Activated naive CD8-positive, alpha-beta T cell treated with anti-CD3 and anti-CD28 coated beads, Interleukin-2, amount 50 U/mL, for 24 hours (primary cell): ENCODE results near the gene TMEM125.

Source experiments
- ATAC-seq: fragments of 150-1000 bp; cut with Tn5 transposase; one replicate; pipeline ENCODE4 v1.10.0; 2021
- DNase-seq: peaks from one replicate; pipeline ENCODE4 v3.0.0; 2021
- H3K27ac Mint-ChIP-seq: one replicate; pipeline ENCODE4 v1.8.0; 2021; ENCODE audit warnings: mild to moderate bottlenecking, mixed read lengths
- H3K27me3 Mint-ChIP-seq: one replicate; pipeline ENCODE4 v1.8.0; 2021; ENCODE audit warnings: mixed read lengths
- H3K36me3 Mint-ChIP-seq: one replicate; pipeline ENCODE4 v1.8.0; 2021; ENCODE audit warnings: low read depth, mixed read lengths
- H3K4me1 Mint-ChIP-seq: one replicate; pipeline ENCODE4 v1.8.0; 2021; ENCODE audit warnings: mixed read lengths
- H3K4me3 Mint-ChIP-seq: one replicate; pipeline ENCODE4 v1.8.0; 2021; ENCODE audit warnings: mild to moderate bottlenecking, moderate library complexity, mixed read lengths
- H3K9me3 Mint-ChIP-seq: one replicate; pipeline ENCODE4 v1.8.0; 2021; ENCODE audit warnings: mixed read lengths

The TMEM125 gene

DNA sequence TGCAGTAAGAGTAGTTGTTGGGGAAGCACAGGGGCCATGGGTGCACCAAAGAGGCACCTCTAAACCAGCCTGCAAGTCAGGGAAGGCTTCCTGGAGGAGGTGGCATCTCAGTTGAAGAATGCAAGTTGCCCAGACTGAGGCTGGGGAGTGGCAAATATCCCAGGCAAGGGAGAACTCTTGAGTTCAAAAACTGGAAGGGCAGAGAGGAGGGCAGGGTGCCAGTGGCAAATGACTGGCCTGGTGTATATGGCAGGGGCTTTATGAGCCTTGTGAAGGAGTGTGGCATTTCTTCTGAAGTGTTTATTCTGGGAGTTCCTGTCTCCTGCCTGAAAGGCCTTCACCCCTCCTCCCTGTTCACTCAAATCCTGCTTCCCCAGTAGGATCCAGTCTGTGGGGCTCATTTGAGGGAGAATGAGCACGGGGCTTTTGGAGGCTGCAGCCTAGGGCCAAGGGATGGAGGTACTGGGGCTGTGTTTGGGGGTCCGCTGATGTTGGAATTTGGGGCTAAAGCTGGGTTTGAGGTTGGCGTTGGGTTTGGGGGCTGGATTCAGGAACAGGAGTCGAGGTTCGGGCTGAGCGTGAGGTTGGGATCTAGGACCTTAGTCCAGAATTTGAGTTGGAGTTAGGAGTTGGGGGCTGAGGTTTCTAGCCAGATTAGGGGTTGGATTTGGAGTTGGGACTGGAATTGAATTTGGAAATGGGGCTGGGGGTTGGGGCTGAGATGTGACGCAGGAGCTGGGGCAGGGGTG, at the start of gene TMEM125:
TSS of gene TMEM125 (plus strand) at position 357 of the 749 bp plus-strand sequence. CDS start 2,740 bp downstream, outside the sequence.
- H3K9me3 Mint-ChIP-seq: peaks cover 5% of the 10 kb centered on the region
- no peak within 1 kb of the TSS for H3K27ac Mint-ChIP-seq
- ATAC-seq: no peak
- DNase-seq: no peak
- H3K36me3 Mint-ChIP-seq: peaks cover 3% of the 10 kb centered on the region
- H3K27me3 Mint-ChIP-seq: peaks cover 9% of the 10 kb centered on the region
- peaks cover 22% of the 10 kb centered on the region for H3K4me1 Mint-ChIP-seq
- peak within 1 kb of the TSS; percentile 34 for H3K4me3 Mint-ChIP-seq

- ATAC-seq: no peak
- Mint-ChIP-seq H3K27me3 (no peaks in the 10 kb centered on the region), H3K4me3 (no peak overlapping the region), H3K27ac (no peak overlapping the region), H3K36me3 (no peaks in the 10 kb centered on the region), H3K4me1 (peaks cover 7% of the 10 kb centered on the region), H3K9me3 (no peaks in the 10 kb centered on the region)
- DNase-seq: no peak
Measured at GRCh38 chr1:43220905-43221778, 48.6 kb upstream of the TMEM125 start.

DNA sequence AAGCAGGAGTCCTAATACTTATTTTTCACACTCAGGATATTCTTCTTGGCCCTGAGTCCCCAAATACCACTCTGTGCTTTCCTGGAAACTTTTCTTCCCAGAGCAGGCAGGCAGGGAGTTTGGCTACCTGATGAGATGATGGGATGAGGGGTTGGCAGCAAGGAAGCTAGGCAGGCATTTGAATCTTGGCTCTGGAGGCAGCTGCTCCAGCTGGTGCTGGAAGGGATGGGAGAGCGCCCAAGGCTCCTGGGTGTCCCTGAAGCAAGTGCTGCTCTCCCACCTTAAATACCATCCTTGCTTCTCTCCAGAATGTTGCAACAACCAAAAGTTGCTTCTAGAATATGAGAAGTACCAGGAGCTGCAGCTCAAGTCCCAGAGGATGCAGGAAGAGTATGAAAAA, 48.0 kb upstream of the TMEM125 start:
- Mint-ChIP-seq H3K27me3 (no peaks in the 10 kb centered on the region), H3K9me3 (no peaks in the 10 kb centered on the region), H3K4me1 (peaks cover 7% of the 10 kb centered on the region), H3K27ac (no peak overlapping the region), H3K4me3 (no peak overlapping the region), H3K36me3 (no peaks in the 10 kb centered on the region)
- no peak for ATAC-seq
- DNase-seq: no peak

DNA sequence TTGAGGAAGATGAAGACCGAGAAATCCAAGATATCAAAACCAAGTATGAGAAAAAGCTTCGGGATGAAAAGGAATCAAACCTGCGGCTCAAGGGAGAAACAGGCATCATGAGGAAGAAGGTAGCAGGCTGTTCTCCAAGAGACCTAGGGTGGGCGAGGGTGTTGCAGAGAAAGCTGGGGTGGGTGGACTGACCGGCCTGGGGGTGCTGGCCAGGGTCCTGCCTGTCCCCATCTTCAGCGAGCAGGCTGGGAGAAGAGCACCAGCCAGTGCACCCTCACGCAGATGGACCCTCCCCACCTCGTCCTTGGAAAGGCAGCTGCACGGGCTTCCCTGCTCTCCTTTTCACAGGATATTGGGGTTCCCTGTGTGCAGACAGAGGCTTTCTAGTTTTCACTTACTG, 46.9 kb upstream of the TMEM125 start:
- Mint-ChIP-seq H3K4me3 (no peak overlapping the region), H3K36me3 (no peaks in the 10 kb centered on the region), H3K27ac (no peak overlapping the region), H3K4me1 (peaks cover 7% of the 10 kb centered on the region), H3K27me3 (no peaks in the 10 kb centered on the region), H3K9me3 (no peaks in the 10 kb centered on the region)
- ATAC-seq: no peak
- DNase-seq: no peak

DNA sequence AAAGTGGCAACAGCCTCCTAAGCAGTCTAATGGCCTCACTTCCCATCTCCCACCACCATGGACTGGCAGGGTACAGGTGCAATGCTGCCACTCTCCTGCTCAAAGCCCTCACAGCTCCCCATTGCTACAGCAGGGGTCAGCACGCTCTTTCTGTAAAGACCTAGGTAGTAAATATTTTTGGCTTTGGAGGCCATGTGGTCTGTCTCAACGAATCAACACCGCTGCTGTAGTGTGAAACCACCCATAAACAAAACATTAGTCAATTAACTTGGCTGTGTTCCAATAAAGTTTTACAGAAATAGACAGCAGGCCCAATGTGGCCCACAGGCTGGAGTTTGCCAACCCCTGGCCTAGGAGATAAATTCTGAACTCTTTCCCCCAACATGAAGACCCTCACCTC, 44.6 kb upstream of the TMEM125 start:
- H3K9me3 Mint-ChIP-seq: no peaks in the 10 kb centered on the region
- H3K36me3 Mint-ChIP-seq: no peaks in the 10 kb centered on the region
- DNase-seq (no peak), ATAC-seq (no peak)
- no peaks in the 10 kb centered on the region for H3K27me3 Mint-ChIP-seq
- H3K4me1 Mint-ChIP-seq: peaks cover 7% of the 10 kb centered on the region
- no peak overlapping the region for H3K27ac Mint-ChIP-seq
- no peak overlapping the region for H3K4me3 Mint-ChIP-seq

DNA sequence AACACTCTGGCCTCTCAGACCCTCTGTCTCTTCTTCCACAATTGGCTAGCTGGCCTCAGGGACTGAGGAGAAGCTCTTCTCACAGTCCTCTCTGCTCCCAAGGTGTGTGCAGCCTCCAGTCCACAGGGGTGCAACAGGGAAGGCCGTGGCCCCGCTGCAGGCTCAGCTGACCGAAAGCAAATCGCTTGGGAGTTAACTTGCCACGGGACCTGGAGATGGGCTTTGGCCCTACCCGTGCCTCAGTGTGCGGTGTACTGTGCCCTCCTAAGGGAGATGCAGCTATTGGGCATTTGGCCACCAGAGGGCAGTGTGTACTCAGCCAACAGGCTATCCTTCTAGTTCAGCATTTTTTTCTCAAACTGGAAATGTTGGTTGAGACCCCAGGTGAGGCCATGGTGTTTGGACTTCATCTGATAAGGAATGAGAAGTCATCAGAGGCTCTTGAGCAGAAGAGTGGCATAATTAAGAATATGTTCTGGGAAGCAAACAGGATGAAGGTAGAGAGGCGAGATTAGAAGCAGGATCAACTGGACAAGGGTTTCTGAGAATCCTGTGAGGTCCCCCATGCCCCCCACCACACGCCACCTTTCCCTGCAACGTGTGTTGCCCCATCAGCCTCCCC, 42.5 kb upstream of the TMEM125 start:
- H3K36me3 Mint-ChIP-seq: no peaks in the 10 kb centered on the region
- no peaks in the 10 kb centered on the region for H3K9me3 Mint-ChIP-seq
- H3K27ac Mint-ChIP-seq: no peak overlapping the region
- DNase-seq (peak; percentile 86), ATAC-seq (peak; percentile 91)
- H3K4me1 Mint-ChIP-seq: no peaks in the 10 kb centered on the region
- H3K27me3 Mint-ChIP-seq: no peaks in the 10 kb centered on the region
- H3K4me3 Mint-ChIP-seq: no peak overlapping the region

DNA sequence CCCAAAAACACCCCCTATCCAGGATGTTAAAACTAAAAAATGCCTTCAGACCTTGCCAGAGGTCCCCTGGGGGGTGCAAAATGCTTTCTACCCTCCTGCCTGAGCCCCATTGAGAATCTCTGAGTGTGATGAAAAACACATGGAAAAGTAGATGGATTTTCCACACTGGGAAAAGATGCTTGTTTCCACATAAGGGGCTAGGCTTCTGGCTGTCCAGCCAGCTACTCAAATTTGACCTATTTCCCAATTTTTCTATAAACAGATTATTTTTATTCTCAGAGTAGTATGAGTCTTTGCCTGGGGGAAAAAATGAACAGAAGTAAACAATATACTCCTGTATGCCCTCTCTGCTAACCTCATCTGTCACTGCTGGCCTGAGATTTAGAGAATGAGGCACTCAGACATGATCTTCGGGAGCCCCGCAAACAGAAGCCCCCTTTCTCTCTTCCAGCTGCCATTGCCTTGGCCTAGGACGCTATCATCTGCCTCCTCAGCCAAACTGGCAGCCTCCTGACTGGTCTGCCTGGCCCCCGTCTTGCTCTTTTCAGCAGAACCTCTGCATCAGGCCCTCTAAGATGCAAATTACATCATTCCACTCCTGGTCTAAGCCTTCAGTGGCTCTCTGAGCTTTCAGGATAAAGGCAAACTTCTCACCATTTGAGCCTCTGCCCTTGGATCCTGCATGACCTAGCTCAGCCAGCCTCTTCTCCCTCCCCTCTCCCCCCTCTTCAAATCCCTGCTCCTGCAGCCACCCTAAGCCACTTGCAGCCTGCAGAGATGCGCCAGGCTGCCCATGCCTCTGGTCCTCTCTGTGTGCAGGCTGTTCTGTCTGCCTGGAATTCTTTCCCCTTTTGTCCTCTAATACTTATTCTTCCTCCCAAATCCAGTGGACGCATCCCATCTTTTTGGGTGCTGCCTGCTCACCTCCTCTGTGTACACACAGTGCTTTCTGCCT, 39.7 kb upstream of the TMEM125 start:
- Mint-ChIP-seq H3K27me3 (no peaks in the 10 kb centered on the region), H3K4me3 (no peak overlapping the region), H3K36me3 (no peaks in the 10 kb centered on the region), H3K4me1 (no peaks in the 10 kb centered on the region), H3K9me3 (no peaks in the 10 kb centered on the region), H3K27ac (no peak overlapping the region)
- no peak for ATAC-seq
- DNase-seq: no peak

DNA sequence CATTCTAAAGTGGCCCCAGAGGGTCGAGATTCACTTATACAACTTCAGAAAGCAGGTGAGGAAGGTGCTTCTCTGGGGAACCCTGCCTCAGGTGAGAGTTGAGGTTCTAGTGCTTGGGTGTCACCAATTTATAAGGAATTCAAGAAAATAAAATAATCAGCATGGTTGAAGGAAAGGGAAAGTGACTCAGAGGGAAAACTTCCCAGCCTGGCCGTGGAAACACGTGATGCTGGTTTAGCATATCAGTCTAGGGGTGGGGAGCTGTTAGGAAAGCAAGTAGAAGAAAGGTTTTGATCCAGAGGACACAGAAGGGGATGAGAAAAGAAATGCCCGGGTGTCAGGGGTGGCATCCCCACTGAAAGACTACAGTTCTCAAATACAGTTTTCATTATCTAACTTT, 37.7 kb upstream of the TMEM125 start:
- H3K27me3 Mint-ChIP-seq: no peaks in the 10 kb centered on the region
- DNase-seq: no peak

GRCh38 chr1:43232482-43232881, 37.3 kb upstream of the TMEM125 start:
- Mint-ChIP-seq H3K27ac (no peak overlapping the region), H3K4me3 (no peak overlapping the region), H3K27me3 (no peaks in the 10 kb centered on the region), H3K36me3 (no peaks in the 10 kb centered on the region), H3K4me1 (no peaks in the 10 kb centered on the region), H3K9me3 (no peaks in the 10 kb centered on the region)
- DNase-seq (no peak), ATAC-seq (no peak)

More for the DNA sequence above, 37.7 kb upstream of the TMEM125 start:
- ATAC-seq: no peak
- no peaks in the 10 kb centered on the region for H3K36me3 Mint-ChIP-seq
- no peak overlapping the region for H3K27ac Mint-ChIP-seq
- H3K4me3 Mint-ChIP-seq: no peak overlapping the region
- H3K9me3 Mint-ChIP-seq: no peaks in the 10 kb centered on the region
- H3K4me1 Mint-ChIP-seq: no peaks in the 10 kb centered on the region

DNA sequence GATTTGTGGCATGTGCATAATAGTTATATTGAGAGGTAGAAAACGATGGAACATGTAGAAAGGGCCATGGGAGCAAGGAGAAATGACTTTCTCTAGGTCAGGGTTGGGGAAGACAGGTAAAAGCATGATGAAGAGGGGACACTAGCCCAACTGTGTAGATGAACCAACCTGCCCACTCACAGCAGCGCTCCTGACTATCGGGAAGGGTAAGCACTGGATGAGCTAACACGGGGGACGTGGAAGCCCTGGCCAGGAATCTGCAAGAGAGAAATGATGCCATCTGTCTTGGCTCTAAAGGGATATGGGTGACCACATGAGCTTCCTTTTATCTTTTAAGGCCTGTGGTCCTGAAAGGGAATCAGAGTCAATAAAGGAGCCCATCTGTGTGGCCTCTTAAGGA, 36.2 kb upstream of the TMEM125 start:
- H3K4me3 Mint-ChIP-seq: no peak overlapping the region
- no peaks in the 10 kb centered on the region for H3K4me1 Mint-ChIP-seq
- H3K36me3 Mint-ChIP-seq: no peaks in the 10 kb centered on the region
- ATAC-seq: no peak
- H3K27ac Mint-ChIP-seq: no peak overlapping the region
- no peaks in the 10 kb centered on the region for H3K27me3 Mint-ChIP-seq
- no peaks in the 10 kb centered on the region for H3K9me3 Mint-ChIP-seq
- no peak for DNase-seq

DNA sequence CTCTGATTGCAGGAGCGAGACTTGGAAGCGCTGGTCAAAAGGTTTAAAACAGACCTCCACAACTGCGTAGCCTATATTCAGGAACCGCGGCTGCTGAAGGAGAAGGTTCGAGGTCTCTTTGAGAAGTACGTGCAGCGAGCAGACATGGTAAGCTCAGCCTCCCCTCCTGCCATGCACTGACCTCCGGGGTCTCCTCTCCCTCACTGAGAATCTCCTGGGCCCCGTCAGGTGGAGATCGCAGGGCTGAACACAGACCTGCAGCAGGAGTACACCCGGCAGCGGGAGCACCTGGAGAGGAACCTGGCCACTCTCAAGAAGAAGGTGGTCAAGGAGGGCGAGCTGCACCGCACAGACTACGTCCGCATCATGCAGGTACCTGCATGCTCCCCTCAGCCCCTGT, 35.5 kb upstream of the TMEM125 start:
- DNase-seq: no peak
- ATAC-seq: no peak
- H3K27ac Mint-ChIP-seq: no peak overlapping the region
- no peaks in the 10 kb centered on the region for H3K36me3 Mint-ChIP-seq
- H3K9me3 Mint-ChIP-seq: no peaks in the 10 kb centered on the region
- no peak overlapping the region for H3K4me3 Mint-ChIP-seq
- peaks cover 4% of the 10 kb centered on the region for H3K4me1 Mint-ChIP-seq
- peaks cover 2% of the 10 kb centered on the region for H3K27me3 Mint-ChIP-seq

DNA sequence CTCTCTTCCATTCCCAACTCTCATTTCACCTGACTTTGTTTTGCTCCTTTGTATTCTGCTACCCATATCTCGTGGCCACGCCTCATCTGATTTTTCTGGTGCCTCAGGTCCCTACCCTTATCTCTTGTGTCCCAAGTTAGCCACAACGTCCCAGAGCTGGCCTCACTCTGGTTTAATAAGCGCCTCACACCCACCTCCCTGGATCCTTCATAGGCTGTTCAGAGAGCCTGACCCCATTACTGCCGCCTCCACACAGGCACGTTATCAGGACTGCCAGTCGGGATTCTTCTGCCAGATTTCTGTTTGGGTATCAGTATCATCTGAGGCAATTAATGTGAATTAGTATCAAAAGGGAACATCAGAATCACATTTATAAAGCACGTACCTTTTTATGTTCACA, 34.7 kb upstream of the TMEM125 start:
- no peak for DNase-seq
- Mint-ChIP-seq H3K4me1 (peaks cover 4% of the 10 kb centered on the region), H3K36me3 (no peaks in the 10 kb centered on the region), H3K9me3 (no peaks in the 10 kb centered on the region), H3K27me3 (peaks cover 2% of the 10 kb centered on the region), H3K27ac (no peak overlapping the region), H3K4me3 (no peak overlapping the region)
- ATAC-seq: no peak

- H3K4me3 Mint-ChIP-seq: no peak overlapping the region
- DNase-seq: no peak
Measured at GRCh38 chr1:43235451-43236121, 34.2 kb upstream of the TMEM125 start.

More at GRCh38 chr1:43235451-43236121, 34.2 kb upstream of the TMEM125 start:
- no peak for ATAC-seq
- peaks cover 4% of the 10 kb centered on the region for H3K9me3 Mint-ChIP-seq
- peaks cover 4% of the 10 kb centered on the region for H3K4me1 Mint-ChIP-seq
- peaks cover 2% of the 10 kb centered on the region for H3K27me3 Mint-ChIP-seq
- no peak overlapping the region for H3K27ac Mint-ChIP-seq
- H3K36me3 Mint-ChIP-seq: no peaks in the 10 kb centered on the region
